AG04450 (cell line): ENCODE results near the gene TEC. TPM values are rescaled to one million over a fixed set of nuclear protein-coding genes. Genes with fewer than 3 reads are reported as not detected.
"Not testable (repeated sequence)": the region's sequence is repeated elsewhere in the genome, so short reads cannot be mapped to it uniquely, and the experiment has no call there.

Experiments used
- CTCF ChIA-PET: fragments of 300-600, 350-600 bp; formaldehyde crosslinking; extraction: SDS; loops from one replicate; lab custom pipeline; 2022; ENCODE audit warnings: antibody characterized with exemption, inconsistent platforms; lab: Charles Lee
- POLR2A ChIA-PET: fragments of 350-600 bp; formaldehyde crosslinking; extraction: SDS; loops from one replicate; lab custom pipeline; 2021; ENCODE audit warnings: antibody characterized with exemption, inconsistent platforms; lab: Yijun Ruan, JAX
- DNase-seq: peaks from one replicate; pipeline ENCODE4 v3.0.0-alpha.2; 2011; ENCODE audit warnings: low read depth, low spot score
- H3K27ac ChIP-seq: one replicate; pipeline ENCODE4 v1.5.1; 2012; ENCODE audit warnings: low read depth, low read length, control low read depth
- H3K27me3 ChIP-seq: one replicate; pipeline ENCODE4 v1.6.0; 2012; ENCODE audit warnings: low read length; ENCODE audit not compliant: control insufficient read depth, insufficient read depth
- H3K4me3 ChIP-seq: 2 replicates; pipeline ENCODE4 v1.5.1; 2011; ENCODE audit warnings: mild to moderate bottlenecking, low read depth, low read length, control low read depth
- H3K9me3 ChIP-seq: 2 replicates; pipeline ENCODE4 v1.5.1; 2012; ENCODE audit warnings: low read length; ENCODE audit not compliant: control insufficient read depth, insufficient read depth
- CTCF ChIP-seq: IDR thresholded peaks from 2 replicates; pipeline ENCODE4 v1.5.1; 2011; ENCODE audit warnings: low read depth, low read length, control low read depth, inconsistent platforms
- polyA plus RNA-seq: library from polyadenylated mRNA; depleted of rRNA; stranded (reverse); fragments of >200 nt; gene quantifications from 2 replicates; pipeline ENCODE4 v1.2.3, GENCODE V29; 2011

Gene TEC
- polyA plus RNA-seq, 1 experiment = 0.21 TPM

- DNase-seq = no peak
- POLR2A ChIA-PET = no interaction called here
Measured at GRCh38 chr4:48296365-48296764, 26.7 kb upstream of the TEC start.

GRCh38 chr4:48295116-48295515, 25.5 kb upstream of the TEC start:
- no peak for DNase-seq
- TF ChIP-seq CTCF = no peak
- H3K4me3 ChIP-seq = no peak overlapping the region
- H3K27ac ChIP-seq = no peak overlapping the region
- ChIA-PET CTCF (interaction anchor here (1.1 kb wide), 1 partner anchor 21 kb away, joined by 4 read pairs; no protein-coding TSS in a partner anchor), POLR2A (no interaction called here)
- H3K27me3 ChIP-seq = peaks cover 4% of the 10 kb centered on the region
- H3K9me3 ChIP-seq = peaks cover 2% of the 10 kb centered on the region; the same call in 1 of the 2 replicates

More at GRCh38 chr4:48296365-48296764, 26.7 kb upstream of the TEC start:
- CTCF ChIA-PET = interaction anchor here (1.1 kb wide), 1 partner anchor 21 kb away, joined by 4 read pairs; no protein-coding TSS in a partner anchor
- TF ChIP-seq CTCF = no peak
- Histone ChIP-seq H3K9me3 (peaks cover 2% of the 10 kb centered on the region; the same call in 1 of the 2 replicates), H3K4me3 (no peak overlapping the region), H3K27ac (no peak overlapping the region), H3K27me3 (peaks cover 4% of the 10 kb centered on the region)

- POLR2A ChIA-PET, DNase-seq, H3K27me3 ChIP-seq, H3K9me3 ChIP-seq, H3K27ac ChIP-seq, H3K4me3 ChIP-seq: not testable (repeated sequence)
- CTCF ChIA-PET = interaction anchor here (1.1 kb wide), 1 partner anchor 13 kb away, joined by 3 read pairs; no protein-coding TSS in a partner anchor
Measured at GRCh38 chr4:48292218-48292790, 22.7 kb upstream of the TEC start.

GRCh38 chr4:48290146-48290772, 20.6 kb upstream of the TEC start:
- CTCF ChIA-PET = interaction anchor here (0.6 to 1.5 kb wide), 7 partner anchors 9 to 252 kb away, joined by 3 to 6 read pairs (median 4); no protein-coding TSS in a partner anchor
- TF ChIP-seq CTCF = peak; percentile 59
- POLR2A ChIA-PET = no interaction called here

GRCh38 chr4:48286060-48286459, 16.4 kb upstream of the TEC start:
- H3K4me3 ChIP-seq, H3K9me3 ChIP-seq, H3K27me3 ChIP-seq, H3K27ac ChIP-seq, POLR2A ChIA-PET, CTCF ChIA-PET, DNase-seq: not testable (repeated sequence)

More at GRCh38 chr4:48290146-48290772, 20.6 kb upstream of the TEC start:
- Histone ChIP-seq H3K27me3 (peaks cover 6% of the 10 kb centered on the region), H3K4me3 (no peak overlapping the region), H3K27ac (no peak overlapping the region), H3K9me3 (peaks cover 2% of the 10 kb centered on the region; the same call in 1 of the 2 replicates)
- DNase-seq = no peak

- CTCF ChIA-PET = not testable (repeated sequence)
Measured at GRCh38 chr4:48285640-48286039, 16.0 kb upstream of the TEC start.

More at GRCh38 chr4:48285640-48286039, 16.0 kb upstream of the TEC start:
- POLR2A ChIA-PET, H3K9me3 ChIP-seq, H3K4me3 ChIP-seq, H3K27ac ChIP-seq, DNase-seq, H3K27me3 ChIP-seq: not testable (repeated sequence)
